ENCODE results near the gene RASAL2.
"Not testable (repeated sequence)": the region's sequence is repeated elsewhere in the genome, so short reads cannot be mapped to it uniquely, and the experiment has no call there.

Gene RASAL2

DNA sequence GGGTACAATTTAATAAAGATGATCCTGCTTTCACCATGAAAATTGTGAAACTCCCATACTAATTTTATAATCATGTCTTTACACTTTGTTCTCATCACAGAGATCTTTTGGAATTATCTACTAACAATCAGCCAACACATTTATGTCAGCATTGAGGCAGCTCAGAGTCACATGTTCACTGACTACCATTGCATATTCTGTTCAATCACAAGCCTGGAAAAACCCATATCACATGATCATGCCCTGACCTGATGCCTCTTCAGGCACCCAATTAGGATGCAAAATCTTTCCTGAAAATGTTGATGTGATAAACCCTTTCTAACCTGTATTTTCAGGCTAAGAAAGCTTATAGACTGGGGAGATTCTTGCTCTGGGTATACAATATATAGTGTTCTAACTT is 21.6 kb upstream of the RASAL2 start:
- no peak for ATAC-seq

DNA sequence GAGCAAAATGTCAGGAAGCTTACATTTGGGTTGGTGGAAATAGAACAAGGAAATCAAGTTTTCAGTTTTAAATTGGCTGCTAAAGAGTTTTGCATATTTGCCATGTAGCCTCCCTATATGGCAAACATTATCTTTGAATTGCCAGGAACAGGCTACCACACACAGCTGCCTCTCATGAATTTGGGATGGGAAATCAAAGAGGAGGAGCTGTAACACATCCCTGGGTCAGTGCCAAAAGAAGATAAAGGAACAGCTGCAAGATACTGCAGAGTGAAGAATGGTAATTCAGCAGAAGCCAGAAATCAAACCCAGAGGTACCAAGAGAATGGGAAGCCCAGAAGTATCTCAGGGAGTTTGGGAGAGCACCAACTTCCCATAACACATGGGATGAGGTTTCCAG is 18.6 kb upstream of the RASAL2 start:
- no peak for ATAC-seq

GRCh38 chr1:178076607-178077006 is 17.3 kb upstream of the RASAL2 start:
- ATAC-seq, result no peak

DNA sequence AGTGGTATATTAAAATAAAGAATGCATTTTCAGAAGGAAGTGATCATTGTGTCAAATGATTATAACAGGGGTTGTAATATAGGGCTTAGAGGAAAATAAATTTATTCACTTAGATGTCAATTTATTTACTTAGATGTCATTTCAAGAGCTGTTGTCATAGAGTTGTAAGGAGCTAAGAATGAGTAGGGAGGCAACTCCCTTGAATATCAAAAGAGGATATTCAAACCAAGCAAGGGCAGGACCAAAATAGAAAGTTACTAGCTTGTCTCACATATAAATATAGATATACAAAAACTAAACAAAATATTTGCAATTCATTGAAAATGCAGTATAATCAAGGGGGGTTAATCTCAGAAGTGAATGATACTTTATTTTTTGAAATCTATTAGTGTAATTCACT is 16.0 kb upstream of the RASAL2 start:
- ATAC-seq, result no peak

- no peak for ATAC-seq
Measured at GRCh38 chr1:178086294-178086693, 7.6 kb upstream of the RASAL2 start.

GRCh38 chr1:178086766-178087165 is 7.1 kb upstream of the RASAL2 start:
- ATAC-seq, result no peak

DNA sequence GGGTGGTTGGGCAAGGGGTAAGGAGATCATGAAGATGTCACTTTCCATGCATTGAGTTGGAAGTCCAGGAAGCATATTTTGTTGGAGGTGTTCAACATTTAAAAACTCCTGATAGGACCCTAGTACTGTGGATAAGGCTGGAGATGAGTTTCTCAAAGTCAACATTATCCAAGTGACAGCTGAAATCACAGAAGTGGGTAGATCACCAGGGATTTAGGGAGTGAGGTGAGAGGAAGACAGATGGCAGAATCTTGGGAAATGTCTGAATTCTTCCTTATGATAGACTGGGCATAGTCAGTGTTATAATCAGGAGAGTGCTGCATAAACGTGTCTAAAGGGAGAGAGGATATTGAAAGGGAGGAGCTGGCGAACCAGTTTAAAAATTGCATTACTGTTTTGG is 5.3 kb upstream of the RASAL2 start:
- no peak for ATAC-seq

DNA sequence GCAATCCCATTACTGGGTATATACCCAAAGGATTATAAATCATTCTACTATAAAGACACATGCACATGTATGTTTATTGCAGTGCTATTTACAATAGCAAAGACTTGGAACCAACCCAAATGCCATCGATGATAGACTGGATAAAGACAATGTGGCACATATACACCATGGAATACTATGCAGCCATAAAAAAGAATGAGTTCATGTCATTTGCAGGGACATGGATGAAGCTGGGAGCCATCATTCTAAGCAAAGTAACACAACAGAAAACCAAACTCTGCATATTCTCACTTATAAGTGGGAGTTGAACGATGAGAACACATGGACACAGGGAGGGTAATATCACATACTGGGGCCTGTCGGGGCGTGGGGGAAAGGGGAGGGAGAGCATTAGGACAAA is 2.5 kb upstream of the RASAL2 start:
- not testable (repeated sequence) for ATAC-seq

- ATAC-seq, result no peak
Measured at GRCh38 chr1:178091986-178092745, 1.7 kb upstream of the RASAL2 start.

DNA sequence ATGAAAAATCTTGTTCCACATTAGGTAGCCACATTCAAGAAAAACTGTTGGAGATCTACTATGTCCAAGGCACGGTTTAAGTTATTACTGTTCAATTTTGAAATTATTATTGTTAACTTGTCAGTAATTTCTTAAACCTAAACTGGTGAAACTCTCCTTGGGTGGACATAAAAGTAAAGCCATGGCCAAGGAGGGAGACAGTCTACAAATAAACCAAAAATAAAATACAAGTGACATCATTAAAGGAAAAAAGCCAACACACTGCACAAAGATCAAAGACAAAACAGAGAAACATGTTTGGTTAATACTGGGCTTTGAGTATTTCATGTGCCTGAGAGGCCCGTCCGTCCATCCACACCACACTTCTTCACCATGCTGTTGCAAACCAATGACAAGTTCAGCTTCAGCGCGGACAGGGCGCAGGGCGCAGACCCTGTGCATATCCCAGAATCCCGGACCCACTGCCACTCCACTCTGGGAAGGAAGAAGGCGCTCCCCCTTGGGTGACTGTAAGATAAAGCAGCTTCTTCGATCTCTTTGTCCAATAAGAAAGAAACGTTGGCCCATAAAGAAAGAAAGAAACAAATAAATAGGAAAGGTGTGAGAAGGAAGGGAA is 918 bp upstream of the RASAL2 start:
- ATAC-seq, result no peak

- ATAC-seq, result peak; percentile 36 to 57
Measured at GRCh38 chr1:178093494-178093950, 382 bp upstream of the RASAL2 start.

- no peak for ATAC-seq
Measured at GRCh38 chr1:178094739-178095645, 1.1 kb downstream of the RASAL2 start.

GRCh38 chr1:178096421-178096820 is 2.5 kb downstream of the RASAL2 start:
- ATAC-seq, result no peak

- ATAC-seq, result no peak
Measured at GRCh38 chr1:178098262-178098661, 4.4 kb downstream of the RASAL2 start.

DNA sequence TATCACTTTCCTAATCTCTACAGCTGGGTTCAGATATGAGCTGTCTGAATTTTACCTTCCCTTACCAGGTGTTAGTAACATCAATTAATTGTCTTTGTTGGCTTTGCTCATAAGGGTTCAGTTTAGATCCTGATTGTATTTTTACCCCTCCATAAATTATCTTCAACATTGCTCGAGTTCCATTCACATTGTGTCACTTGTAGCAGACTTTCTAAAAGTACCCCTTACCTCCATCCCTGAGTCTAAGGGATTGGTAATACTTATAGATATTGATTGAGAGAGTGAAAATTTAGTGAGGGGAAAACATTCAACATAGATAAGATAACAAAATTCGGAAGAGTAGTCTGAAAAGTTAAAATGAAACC is 7.3 kb downstream of the RASAL2 start:
- no peak for ATAC-seq

DNA sequence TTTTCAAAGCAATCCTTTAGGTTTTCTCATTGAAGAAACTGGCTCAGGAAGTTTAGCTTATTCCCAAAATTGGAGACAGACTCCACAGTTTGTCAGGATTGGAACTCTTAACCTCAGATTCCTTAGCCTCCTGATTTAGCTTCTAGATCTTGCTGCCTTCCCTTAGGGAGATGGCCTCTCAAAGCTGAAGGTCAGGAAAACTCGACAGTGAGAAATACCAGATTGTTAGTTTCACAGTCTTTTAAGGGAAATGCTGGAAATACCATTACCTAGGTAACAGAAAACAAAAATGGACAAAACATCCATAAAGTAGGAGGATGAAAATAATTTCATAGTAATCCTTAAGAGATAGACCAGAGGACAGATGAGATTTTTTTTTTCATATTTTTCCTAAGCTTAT is 7.8 kb downstream of the RASAL2 start:
- no peak for ATAC-seq

DNA sequence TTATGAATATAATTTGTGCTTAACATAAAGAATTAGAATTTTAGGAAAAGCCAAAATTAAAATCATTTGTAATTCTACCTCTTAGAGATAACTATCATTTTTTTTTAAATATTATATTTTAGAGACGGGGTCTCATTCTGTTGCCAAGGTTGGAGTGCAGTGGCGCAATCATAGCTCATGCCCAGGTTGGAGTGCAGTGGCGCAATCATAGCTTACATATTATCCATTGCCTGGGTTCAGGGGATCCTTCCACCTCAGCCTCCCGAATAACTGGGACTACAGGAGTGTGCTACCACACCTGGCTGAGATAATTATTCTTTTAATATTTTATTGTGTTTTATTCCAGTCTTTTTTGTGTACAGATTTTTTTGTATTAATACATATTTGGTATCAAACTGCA is 8.3 kb downstream of the RASAL2 start:
- ATAC-seq, result no peak

DNA sequence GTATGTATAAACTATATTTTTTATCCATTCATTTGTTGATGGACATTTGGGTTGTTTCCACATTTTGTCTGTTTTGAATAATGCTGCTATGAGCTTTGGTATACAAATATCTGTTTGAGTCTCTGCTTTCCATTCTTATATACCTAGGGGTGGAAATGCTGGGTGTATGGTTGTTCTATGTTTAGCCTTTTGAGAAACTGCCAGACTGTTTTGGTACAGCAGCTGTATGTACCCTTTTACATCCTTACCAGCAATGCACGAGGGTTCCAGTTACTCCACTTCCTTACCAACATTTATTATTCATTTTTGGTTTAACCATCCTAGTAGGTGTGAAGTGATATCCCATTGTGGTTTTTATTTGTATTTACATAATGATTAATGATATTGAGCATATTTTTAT is 13.9 kb downstream of the RASAL2 start:
- no peak for ATAC-seq

DNA sequence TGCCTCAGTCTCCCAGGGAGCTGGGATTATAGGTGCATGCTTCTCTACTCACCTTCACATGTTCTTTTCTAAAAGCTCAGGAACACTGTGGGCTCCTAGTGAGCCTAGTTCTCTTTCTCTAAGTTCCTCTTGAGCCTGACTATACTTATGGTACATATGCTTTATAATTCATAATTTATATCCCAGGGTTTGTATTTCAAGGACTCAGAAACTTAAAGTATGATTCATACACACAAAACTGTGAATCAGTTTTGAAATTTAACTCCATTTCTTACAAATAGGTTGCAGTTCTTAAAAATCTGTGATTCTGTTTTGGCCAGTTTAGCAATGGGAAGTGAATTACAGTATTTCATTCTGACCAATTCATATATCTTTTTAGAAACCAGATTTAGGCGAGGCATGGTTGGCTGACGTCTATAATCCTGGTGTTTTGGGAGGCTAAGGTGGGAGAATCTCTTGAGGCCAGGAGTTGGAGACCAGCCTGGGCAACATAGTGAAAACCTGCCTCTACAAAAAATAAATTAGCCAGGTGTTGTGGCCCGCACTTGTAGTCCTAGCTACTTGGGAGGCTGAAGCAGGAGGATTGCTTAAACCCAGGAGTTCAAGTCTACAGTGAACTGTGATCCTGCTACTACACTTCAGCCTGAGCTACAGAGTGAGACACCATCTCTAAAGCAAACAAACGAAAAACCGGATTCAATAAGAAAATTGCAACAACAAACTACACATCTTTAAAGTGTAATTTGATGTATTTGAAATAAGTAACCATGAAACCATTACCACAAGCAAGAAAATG is 15.6 kb downstream of the RASAL2 start:
- no peak for ATAC-seq

DNA sequence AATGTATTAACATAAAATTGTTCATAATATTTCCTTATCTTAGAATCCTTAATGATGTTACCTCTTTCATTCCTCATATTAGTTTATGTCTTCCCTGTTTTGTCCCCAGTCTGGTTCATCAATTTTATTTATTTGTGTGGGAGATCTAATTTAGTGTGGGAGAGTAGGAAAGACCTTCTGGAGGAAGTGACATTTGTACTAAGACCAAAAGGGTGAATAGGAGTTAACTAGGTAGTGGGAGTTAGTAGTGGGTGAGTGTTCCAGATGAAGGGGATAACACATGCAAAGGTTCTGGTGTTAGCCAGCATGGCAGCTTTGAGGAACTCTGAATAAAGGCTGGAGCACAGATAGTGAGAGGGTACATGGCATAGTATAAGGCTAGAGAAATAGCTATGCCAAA is 21.4 kb downstream of the RASAL2 start:
- ATAC-seq, result no peak

DNA sequence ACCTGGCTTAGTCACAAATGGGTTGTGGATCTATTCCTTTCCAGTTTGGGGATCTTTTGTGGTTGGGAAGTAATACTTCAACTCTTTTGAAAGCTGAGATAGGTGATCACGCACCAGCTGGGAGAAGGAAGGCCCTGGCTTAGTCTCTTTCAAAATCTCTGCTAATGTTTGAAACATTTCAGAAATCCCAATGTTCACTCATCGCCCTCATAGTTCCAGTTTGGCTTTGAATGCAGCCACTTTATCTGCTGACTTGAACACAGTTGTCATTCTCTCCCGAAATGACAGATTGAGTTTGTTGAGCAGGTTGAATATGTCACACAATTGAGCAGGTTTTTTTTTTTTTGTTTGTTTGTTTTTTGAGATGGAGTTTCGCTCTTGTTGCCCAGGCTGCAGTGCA is 24.6 kb downstream of the RASAL2 start:
- ATAC-seq, result no peak

DNA sequence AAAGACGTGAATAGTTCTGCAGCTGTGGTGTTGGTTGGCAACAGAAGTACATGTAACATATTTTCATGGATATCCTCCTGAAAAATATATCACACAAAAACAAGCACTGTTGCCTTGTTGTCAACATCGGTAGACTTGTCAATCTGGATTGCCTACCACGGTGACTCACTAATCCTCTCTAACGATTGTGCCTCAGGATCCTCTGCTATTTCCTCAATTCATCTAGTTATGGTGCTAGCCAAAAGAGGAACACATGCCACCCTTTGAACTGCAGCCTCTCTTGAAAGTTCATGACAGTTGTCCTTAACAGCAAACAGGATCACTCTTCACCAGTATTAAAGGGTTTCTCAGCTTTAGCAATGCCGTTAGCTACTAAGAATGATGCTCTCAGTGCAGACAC is 25.7 kb downstream of the RASAL2 start:
- no peak for ATAC-seq

DNA sequence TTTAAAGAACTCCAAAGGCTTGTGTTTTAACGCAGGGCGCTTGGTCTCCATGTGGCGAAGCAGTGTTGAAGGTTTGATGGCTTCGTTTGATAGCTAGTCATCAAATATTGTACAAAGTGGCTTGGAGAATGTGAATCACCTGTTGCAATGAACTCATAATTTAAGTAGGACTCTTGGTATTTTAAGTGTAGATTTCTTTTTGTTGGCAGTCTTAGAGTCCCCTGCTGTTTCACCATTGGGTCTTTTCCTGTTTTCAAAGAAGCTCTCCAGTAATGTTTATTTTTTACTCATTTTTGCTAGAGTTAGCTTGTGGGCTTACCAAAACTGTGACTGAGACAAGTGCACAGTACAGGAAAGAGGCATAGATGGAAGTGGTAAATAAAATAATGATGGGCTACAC is 26.2 kb downstream of the RASAL2 start:
- ATAC-seq, result no peak
